GM21737 (cell line): ENCODE measurements around the gene NPAS2.

Experiments
- ATAC-seq: cut with Tn5 transposase; IDR thresholded peaks from one replicate; pipeline ENCODE4 v1.9.1; 2021; ENCODE audit warnings: mild to moderate bottlenecking, moderate library complexity; ENCODE audit not compliant: unreplicated experiment

NPAS2 gene

GRCh38 chr2:101004620-101005325 is 184.8 kb downstream of the NPAS2 start:
- no peak for ATAC-seq

DNA sequence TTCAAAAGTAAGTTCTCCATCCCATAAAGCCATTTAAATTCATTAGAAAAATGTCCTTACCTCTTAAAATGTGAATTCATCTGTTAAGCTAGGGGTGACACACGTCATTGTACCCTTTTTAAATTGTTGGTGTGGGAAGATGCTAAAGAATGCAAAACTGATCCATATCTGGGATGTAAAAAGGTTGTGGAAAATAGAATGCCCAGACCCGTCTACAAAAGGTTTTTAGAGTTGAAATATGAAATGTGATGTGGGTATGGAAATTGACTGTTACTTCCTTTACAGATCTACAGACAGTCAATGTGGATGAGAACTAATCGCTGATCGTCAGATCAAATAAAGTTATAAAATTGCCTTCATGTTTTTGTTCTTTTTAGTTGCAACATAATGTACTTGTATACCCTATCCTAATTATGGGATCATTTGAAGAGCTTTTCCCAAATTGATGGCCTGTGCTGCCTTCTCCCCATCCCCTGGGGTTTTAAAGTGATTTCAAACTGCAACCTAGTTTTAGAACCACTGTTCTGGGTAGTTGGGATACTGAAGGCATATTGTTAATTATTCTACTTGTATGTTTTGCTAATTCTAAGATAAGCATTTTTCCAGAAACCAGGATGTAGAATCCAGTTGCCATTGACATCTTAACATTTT is 186.3 kb downstream of the NPAS2 start:
- ATAC-seq = no peak

- no peak for ATAC-seq
Observed at GRCh38 chr2:101007415-101008345, 187.7 kb downstream of the NPAS2 start.

DNA sequence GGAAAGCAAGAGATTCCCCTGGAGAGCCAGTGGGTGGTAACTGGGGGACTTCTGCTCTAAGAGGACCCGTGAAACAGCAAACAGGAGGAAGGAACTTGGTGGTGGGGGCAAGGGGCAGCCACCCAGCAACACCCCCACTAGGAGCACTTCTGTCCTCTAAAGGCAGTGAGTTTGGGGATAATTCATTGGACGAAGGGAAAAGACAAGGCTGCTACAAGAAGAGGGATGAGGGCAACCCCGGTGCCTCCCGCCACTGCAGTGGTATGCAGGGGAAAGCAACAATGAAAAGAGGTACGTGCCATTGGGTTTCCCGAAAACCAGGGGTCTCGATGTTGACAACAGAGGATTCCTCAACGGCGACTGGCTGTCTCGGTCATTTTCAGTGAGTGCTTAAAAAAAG is 191.2 kb downstream of the NPAS2 start:
- ATAC-seq = no peak

DNA sequence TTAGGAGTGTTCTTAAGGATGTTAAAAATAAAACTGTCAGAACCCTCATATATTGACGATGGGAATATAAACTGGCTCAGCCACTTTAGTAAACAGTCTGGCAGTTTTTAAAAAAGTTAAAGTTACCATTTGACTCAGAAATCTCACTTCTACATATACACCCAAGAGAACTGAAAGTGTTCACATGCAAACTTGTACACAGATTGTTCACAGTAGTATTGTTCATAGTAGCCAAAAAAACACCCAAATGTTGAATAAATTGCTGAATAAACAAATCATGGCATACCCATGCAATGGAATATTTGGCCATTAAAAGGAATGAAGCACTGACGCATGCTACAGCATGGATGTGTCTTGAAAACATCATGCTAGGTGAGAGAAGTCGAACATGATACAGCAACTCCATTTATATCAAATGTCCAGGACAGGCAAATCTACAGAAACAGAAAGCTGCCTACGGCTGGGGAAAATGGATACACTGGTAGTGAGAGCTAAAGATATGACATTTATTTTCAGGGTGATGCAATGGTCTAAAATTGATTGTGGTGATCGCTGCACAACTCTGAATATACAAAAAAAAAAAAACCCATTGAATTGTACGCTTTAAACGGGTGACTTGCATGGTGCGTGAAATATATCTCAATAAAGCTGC is 192.2 kb downstream of the NPAS2 start:
- ATAC-seq = peak; percentile 76

GRCh38 chr2:101012706-101013181 is 192.8 kb downstream of the NPAS2 start:
- no peak for ATAC-seq

DNA sequence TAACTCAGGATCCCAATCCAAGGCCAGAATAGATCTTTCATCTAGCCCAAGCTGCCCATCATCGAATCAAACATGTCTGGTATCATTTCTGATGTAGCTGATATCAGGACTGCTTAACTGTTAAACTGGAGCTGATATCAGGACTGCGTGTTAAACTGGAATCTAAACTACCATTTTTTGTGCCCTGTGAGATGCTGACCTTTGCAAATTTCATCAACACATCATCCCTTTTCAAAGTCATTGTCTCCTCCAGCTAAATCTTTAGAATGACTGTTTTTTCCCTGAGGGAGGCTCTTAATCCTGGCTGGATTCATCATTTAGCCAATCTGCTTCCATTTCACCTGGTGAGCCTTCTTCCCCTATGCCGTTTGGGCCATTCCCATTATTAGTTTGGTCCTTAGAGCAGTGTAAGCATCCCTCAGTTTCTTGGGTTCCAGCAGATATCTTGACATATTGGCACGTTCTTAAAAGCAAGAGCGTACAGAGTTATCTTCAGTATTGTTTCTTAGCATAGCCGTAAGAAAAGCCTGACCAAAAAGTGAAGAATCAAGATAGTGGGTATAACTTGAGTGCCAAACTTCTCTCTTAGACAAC is 194.4 kb downstream of the NPAS2 start:
- no peak for ATAC-seq

- no peak for ATAC-seq
Observed at GRCh38 chr2:101017371-101017770, 197.4 kb downstream of the NPAS2 start.

DNA sequence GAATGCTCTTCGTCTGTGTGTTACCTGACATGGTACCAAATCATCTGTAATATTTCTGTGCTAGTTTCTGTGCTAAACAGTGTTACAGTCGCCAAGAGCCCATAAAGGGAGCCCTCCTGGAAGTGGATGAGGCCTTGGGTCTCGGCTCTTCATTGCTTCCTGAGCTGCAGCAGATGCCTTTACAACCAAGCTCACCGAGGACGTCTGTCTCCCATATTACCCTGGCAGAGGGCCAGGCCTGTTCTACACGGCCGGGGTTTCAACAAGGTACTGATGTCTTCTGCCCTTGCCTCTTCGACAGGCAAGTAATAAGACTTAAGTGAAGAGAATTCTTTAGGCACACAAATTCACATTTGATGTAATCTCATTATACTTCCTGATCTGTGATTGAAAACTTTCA is 199.0 kb downstream of the NPAS2 start:
- ATAC-seq = no peak

- ATAC-seq = no peak
Observed at GRCh38 chr2:101022221-101022620, 202.3 kb downstream of the NPAS2 start.

DNA sequence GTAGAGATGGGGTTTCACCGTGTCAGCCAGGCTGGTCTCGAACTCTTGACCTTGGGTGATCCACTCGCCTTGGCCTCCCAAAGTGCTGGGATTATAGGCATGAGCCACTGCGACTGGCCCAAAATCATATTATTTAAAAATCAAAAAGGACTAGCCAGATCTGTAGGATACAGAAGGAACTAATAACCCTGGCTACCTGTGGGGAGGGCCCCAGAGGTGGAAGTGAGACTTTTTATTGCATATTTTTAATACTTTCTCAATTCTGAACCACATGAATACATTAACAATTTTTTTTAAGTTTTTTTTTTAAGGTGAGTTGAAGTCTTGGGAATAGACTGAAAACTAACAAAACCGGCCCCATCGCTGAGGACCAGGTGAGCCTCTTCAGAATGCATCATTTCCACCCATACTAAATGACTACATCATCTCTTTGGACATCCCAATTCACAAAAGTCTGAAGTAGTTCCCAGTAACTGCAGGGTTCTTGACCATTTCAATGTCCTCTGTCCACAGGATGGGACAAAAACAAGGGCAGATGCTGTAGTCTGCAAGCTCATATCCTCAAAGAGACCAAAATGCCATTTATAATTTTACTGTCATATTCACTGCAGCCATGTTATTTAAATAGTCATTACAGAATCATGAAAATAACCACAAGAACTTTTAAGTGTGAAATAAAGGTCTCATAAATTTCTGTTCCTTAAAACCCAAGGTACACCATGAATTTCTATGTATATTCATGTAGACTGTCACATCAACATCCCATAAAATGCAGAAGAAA is 203.6 kb downstream of the NPAS2 start:
- no peak for ATAC-seq

DNA sequence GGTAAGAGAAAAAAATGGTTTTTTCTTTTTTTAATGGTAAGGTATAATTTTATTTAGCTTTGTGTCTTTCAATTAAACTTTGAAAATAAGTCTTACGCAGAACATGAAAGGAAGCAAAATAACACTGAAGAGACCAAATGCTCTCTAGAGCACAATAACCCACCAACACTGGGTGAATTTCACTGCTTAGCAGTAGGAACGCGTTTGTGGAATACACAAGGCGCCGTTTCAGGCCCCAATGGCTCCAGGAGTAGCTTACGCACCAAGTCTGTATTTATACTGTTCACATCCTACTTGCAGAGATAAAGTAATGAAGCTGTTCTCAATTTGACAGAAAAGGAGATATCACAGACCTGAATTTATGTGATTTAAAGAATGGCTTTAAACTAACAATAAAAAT is 205.6 kb downstream of the NPAS2 start:
- ATAC-seq = no peak

GRCh38 chr2:101026253-101026701 is 206.3 kb downstream of the NPAS2 start:
- ATAC-seq = no peak

GRCh38 chr2:101026923-101027469 is 207.1 kb downstream of the NPAS2 start:
- no peak for ATAC-seq

DNA sequence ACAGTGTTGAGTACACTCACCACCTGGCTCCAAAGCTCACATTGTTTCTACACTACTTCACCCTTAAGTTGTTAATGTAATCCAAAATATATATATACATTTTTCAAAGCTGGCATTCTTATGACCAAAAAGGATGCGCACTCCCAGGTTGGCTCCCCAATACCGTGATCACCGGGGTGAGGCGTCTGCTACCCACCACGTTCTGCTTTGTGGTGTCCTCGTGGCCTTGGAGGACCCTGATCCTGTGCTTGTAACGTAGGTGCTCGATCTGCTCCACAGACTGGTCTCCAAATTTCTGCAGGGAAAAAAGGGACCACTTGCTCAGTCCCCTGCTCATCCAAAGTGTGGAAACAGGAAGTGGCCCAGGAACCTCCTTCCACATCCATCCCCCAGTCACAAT is 207.9 kb downstream of the NPAS2 start:
- ATAC-seq = no peak

- no peak for ATAC-seq
Observed at GRCh38 chr2:101030866-101031554, 211.1 kb downstream of the NPAS2 start.

GRCh38 chr2:101032084-101032776 is 212.3 kb downstream of the NPAS2 start:
- ATAC-seq = no peak

GRCh38 chr2:101036562-101036961 is 216.6 kb downstream of the NPAS2 start:
- ATAC-seq = no peak
